Erythroblast (primary cell): ENCODE results near the gene HDAC4.

ENCODE experiments used
- DNase-seq, 2 experiments: peaks; one replicate each; lab custom pipeline; 2025; lab: John Stamatoyannopoulos, UW
- GATA1 ChIP-seq: IDR thresholded peaks from 2 replicates; pipeline ENCODE4 v1.6.1; 2011; ENCODE audit warnings: low read depth, mild to moderate bottlenecking, control low read depth, low read length, moderate library complexity
- POLR2A ChIP-seq: IDR thresholded peaks from 2 replicates; pipeline ENCODE4 v1.6.1; 2011; ENCODE audit warnings: mild to moderate bottlenecking, low read length

HDAC4 gene

DNA sequence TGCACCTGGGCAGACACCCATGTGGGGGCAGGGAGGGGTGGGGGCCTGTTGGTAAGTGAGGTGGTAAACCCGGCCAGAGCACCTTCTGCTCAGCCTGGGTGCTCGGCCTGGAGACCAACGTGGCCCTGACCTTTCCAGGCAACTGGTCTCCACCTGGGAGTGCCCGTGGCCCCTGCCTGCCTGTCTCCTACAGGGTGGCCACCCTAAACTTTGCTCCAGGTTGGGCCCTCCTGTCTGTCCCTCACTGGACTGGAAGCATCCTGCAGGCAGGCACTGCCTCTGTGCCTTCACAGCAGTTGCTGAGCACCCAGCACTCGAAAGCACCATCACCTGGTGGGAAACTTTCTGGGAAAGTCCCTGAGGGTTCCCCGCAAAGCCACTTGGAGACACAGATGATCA is 381.6 kb downstream of the HDAC4 start:
- no peak for DNase-seq
- TF ChIP-seq POLR2A (no peak), GATA1 (no peak)

DNA sequence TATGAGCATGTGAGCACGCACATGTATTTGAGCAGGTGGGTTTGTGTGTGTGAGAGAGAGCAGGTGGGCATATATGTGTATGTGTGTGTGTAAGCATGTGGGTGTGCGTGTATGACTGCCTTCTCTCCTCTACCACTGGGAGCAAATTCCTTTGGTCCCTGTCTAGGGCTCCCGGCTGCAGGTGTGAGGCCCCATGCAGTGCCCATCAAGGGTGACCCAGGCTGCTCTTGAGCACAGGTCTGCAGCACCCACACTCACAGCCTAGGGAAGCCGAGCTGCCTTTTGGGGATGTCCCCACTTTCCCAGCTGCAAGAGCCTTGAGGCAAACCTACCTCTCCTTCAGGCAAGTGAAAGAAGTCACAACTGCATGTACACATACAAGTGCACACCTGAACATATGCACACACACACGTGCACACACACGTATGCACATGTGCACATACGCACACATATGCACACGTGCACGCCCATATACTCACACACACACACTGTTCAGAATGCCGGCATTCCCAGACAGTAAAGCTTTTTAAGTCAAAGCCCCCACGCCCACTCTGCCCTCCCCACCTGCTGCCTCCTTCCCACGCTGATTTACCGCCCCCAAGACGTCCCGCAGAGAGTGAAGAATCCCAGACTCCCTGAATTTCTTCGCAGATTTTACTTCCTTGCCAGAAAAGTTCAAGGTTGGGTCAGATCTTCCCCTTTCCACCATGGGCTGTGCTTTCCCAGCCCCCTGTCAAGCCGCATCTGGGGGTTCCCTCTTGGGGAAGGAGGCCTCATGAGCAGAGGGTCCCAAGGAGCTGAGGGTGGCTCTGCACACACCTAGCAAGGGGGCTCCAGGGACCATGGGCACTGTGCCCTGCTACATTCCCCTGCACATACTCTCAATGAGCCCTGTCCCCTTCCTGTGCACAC is 382.3 kb downstream of the HDAC4 start:
- TF ChIP-seq GATA1 (no peak), POLR2A (no peak)
- no peak for DNase-seq

DNA sequence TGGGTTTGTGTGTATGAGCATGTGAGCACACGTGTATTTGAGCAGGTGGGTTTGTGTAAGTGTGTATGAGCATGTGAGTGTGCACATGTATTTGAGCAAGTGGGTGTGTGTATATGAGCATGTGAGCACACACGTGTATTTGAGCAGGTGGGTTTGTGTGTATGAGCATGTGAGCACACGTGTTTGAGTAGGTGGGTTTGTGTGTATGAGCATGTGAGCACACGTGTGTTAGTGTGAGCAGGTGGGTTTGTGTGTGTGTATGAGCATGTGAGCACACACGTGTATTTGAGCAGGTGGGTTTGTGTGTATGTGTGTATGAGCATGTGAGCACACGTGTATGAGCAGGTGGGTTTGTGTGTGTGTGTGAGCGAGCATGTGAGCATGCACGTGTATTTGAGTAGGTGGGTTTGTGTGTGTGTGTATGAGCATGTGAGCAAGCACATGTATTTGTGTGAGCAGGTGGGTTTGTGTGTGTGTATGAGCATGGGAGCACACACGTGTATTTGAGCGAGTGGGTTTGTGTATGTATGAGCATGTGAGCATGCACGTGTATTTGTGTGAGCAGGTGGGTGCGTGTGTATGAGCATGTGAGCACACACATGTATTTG is 383.2 kb downstream of the HDAC4 start:
- TF ChIP-seq POLR2A: no peak
- no peak for TF ChIP-seq GATA1

DNA sequence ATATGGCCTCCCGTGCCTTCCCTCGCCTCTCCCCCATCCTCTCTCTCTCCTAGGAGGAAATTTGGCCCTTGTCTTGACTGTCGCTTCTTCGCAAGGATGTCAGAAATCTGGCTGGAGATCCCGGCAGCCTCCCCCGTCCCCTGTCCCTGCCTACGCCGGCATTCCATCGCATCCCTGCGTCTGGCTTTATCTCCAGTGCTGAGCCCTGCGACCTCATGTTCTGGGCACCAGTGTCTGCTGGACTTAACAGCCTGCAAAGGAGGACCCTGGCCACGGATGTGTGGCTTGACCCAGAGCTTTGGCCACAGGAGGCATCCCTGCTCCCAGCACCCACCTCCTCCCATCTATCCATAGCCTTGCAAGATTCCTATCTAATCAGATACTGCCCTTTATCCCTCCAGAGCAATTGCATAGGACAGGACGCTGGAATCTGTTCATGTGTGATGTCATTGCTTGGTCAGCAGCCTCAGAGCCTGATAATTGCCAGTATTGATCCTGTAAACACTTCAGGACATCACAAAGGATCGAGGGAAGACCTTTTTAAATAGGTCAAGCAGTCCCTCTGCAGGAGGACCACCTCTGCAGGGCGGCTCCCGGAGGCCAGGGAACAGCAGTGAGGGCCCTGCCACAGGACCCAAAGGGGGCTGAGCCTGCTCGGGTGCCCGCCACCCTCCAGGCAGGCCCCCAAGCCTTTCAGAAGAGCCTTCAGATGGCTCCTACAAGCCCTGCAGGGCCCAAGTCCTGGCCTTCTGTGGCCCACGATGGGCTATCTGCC is 384.7 kb downstream of the HDAC4 start:
- no peak for DNase-seq
- TF ChIP-seq GATA1: no peak
- no peak for TF ChIP-seq POLR2A

More for the DNA sequence above, 383.2 kb downstream of the HDAC4 start:
- DNase-seq: no peak

DNA sequence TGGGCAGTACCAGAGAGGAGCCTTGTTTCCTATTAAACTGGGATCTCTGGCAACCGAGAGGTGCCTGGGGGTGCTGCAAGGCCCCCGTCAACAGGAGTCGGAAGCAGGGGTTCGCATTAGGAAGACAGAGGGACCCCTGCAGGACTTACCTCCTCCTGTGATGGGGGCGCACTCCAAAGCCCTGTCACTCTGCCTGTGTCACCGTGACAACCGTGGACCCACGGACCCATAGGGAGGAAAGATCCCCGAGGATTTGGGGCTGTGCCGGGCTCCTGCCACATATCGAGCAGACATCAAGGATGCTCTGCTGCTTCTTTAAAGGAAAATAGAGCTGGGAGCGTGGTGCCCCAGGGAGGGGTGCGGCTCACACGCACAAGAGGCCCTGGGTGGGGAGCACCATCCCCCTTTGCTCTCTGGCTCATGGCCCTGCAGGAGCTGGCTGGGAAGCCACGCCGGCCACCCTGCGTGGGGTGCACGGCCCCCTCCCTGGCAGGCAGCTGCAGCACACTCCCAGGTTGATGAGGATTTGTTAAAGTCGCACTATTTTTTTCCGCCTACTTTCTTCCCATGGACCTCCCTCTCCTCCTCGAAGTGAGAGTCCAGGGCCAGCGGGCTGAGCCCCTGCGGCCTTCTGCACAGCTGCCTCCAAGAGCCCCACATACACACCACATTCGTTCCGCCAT is 385.5 kb downstream of the HDAC4 start:
- DNase-seq: no peak
- TF ChIP-seq GATA1 (no peak), POLR2A (no peak)

DNA sequence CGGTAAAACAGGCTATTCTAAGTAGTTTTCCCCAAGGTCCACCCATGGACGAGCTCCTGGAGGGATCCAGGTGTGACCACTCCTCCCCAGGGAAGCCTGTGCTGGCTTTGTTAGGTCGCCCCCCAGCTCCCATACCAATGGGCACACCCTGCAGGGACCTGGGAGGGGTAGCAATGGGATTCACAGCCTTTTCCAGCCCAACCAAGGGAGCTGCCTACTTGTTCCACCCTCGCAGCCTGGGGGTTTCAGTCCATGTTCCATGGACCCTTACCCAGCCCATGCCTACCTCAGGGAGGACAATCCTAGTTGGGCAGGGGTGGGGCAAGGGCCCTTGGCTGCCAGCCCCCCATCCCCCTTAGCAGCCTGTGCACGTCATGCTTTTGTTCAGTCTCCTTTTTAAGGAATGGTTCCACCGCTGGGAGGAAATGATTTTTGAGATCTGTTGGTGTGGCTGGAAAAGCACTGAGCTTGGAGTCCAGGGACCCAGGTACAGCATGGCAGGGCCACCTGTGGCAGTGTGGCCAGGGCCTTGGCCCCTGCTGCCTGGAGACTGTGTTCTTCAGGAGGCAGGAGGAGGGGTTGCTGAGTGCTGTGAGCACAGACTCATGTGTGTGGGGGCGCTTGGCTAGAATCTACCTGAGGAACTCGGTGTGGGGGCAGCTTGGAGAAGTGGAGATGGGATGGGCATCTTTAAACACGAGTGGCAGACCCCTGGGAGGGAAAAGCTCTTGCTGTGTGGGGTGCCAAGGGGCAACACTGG is 386.2 kb downstream of the HDAC4 start:
- TF ChIP-seq GATA1: no peak
- no peak for TF ChIP-seq POLR2A
- no peak for DNase-seq

DNA sequence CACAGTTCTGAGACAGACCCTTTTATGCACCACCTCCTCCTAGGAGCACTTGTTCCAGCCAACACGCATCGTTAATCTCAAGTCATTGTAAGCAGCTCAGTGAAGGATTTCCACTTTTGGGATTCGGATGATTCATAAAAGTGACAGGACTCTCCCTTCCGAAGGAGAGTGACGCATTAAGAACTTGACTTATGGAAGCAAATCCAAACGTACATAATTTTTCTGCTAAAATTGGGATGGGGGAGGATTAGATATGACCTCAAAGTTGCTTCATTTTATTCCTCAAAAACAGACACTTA is 387.2 kb downstream of the HDAC4 start:
- TF ChIP-seq GATA1: no peak
- TF ChIP-seq POLR2A: no peak
- no peak for DNase-seq

DNA sequence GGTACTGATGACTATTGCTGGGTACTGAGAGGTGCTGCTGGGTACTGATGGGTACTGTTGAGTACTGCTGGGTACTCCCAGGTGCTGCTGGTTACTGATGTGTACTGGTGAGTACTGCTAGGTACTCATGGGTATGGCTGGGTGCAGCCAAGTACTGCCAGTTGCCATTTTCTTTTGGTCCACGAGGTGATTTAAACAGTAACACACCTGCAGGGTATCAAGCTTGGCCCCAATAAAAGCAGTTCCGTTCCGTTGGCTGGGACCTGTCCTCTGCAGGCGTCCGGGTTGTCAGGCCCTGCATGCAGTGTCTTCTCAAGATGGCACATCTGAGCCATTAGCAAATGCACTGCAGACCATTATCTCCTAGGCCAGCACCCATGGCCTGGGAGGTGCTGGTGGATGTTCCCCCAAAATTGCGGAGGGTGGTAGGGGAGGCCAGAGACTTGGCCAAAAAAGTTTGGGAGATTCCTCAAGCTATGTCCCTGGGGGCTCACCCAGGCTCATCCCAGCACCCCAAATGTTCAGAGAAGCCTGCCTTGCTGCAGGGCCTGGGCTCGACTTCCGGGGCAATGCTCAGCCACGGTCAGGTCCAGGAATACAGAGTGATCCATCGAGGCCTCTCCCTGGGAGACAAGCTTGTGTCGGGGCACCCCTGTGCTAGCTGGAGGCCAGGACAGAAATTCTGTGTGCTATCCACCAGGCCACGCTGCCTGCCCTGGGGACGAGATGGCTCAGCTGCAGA is 387.7 kb downstream of the HDAC4 start:
- no peak for DNase-seq
- TF ChIP-seq GATA1 (no peak), POLR2A (no peak)

DNA sequence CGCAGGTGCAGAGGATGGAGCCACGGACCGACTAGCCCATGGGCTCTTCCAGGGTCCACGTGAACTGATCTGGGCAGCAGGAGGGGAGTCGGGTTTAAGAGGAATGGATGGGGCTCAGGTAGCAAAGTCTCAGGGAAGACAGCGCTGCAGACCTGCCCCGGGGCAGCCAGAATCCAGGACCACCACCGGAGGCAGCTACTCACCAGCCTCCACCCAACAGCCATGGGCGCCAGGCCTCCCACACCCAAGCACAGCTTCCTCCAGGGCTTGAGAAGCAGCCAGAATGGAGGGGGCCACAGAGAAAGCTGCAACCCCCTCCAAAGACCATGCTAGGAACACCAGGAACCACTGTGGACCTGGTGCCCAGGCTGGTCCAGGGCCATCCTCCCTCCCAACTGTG is 388.6 kb downstream of the HDAC4 start:
- TF ChIP-seq POLR2A: no peak
- TF ChIP-seq GATA1: no peak
- DNase-seq: no peak

DNA sequence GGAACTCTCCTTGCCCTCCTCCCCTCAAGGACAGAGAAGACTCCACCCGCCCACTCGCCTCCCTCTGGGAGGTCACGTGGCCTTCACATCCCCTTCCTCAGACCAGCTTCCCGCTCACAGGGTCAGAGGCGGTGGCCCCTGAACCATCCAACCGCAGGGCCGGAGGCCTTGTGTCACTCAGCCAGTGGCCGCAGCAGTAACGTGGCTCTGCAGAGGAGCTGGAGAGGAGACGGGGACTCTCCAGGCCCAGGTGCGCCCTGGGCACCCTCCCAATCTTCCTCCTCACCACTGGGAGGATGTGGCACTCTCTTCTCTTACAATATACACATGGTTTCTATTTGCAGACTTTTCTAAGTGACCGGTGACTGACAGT is 391.2 kb downstream of the HDAC4 start:
- TF ChIP-seq POLR2A (no peak), GATA1 (no peak)
- DNase-seq: no peak

DNA sequence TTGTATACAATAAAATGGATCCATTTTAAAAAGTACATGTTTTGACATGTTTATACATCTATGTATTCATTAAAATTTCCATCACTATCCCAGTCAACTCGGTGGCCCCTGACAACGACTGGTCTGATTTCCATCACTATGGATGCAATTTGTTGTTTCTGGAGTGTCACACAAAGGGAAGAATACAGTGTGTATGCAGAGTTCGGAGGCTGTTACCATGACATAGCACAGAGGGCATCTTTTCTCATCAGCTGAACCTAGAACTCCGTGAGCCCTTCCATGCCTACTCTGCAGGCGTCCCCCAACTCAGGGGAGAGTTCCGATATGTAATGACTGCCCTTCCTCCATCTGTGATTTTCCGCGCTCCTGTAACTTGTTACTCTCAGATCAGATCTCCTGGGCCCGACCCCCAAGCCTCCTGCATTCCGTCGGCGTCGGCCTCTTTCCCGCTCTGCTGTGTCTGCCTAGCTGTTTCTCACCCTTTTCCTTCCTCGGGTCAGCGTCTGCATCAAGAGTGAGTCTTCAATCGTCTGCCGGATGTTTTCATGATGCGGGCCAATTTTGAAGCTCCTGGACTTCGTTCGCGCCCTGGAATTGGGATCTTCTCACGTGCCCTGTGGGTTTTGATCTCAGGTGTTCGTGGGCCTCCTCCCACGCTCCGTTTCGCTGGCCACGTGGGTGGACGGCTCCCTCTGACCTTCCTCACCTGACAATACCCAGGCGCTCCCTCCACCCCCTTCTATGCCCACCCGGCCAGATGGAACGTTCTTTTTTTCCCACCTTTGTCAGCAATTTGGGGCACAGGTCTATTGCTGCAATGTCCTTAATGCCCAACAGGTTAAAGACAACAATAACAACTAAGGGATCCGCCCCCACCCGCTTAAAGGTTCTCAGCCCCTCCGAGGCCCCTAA is 391.9 kb downstream of the HDAC4 start:
- TF ChIP-seq GATA1: no peak
- TF ChIP-seq POLR2A: no peak

More for the DNA sequence above, 391.9 kb downstream of the HDAC4 start:
- no peak for DNase-seq
